Skin epidermis (tissue), 12 donors: Measurements from ENCODE around the gene ANKIB1.

Experiments
- H3K27ac ChIP-seq, 21 experiments: fragments of 200-600 bp; sonication (generic) in 11 of 21; one replicate each; pipeline ENCODE4 v1.5.0; 2020; ENCODE audit warnings: mild to moderate bottlenecking in 3 of 21, inconsistent platforms in 2 of 21, moderate library complexity in 2 of 21
- H3K4me3 ChIP-seq, 7 experiments: fragments of 200-600 bp; sonication (generic) in 2 of 7; one replicate each; pipeline ENCODE4 v1.5.0; 2020; ENCODE audit warnings: inconsistent platforms in 2 of 7, mild to moderate bottlenecking in 2 of 7, moderate library complexity in 1 of 7

The ANKIB1 gene

DNA sequence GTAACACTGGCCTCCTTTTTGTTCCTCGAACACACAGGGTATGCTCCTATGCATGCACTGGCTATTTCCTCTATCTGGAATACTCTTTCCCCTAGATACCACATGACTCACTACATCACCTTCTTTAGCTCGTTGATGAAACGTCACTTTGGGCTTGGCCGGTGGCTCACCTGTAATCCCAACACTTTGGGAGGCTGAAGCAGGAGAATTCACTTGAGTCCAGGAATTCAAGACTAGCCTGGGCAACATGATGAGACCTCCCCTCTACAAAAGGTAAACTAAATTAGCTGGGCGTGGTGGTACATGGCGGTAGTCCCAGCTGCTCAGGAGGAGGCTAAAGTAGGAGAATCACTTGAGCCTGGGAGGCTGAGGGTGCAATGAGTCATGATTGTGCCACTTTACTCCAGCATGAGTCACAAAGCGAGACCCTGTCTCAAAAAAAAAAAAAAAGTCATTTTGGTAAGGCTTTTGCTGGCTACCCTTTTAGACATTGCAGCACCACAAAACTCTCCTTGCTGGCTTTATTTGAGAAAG, 14.5 kb downstream of the ANKIB1 start:
- Histone ChIP-seq H3K4me3 (no peak overlapping the region), H3K27ac (no peak overlapping the region)

DNA sequence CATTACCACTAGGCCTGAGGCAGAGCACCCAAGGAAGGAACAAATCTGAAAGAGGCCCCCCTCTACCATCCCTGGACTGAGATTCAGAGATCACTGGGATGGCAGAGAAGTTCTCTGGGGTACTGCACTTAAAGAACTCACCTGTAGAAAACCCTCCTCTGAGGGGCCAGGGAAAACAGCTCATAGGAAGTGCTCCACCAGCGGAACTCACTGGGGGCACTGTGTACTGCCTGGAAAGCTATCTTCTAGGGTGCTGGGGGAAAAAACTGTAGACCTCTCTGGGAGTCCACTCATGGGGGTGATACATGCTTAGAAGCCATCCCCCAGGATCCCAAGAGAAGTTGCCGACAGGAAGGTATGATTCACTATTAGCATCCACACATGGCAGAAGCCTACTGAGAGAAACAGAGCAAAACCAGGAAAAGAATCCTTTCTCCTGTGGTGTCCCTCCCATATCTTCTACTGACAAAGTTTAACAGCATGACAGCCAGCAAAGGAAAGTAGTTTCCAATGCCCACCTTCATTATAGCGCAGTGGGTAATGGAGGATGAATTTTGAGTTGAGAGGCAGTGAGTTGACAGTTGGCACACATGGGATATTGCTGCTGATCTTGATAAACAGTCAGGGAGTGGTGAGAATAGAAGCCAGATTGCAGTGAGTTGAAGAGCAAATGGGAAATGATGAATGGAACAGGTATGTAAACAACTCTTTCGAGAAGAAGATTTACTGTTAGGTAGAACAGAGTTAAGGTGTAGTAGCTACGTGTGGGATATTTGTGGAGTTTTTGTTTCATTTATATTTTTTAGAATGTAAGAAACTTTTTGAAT, 20.9 kb downstream of the ANKIB1 start:
- no peak overlapping the region for H3K4me3 ChIP-seq
- H3K27ac ChIP-seq, result no peak overlapping the region

DNA sequence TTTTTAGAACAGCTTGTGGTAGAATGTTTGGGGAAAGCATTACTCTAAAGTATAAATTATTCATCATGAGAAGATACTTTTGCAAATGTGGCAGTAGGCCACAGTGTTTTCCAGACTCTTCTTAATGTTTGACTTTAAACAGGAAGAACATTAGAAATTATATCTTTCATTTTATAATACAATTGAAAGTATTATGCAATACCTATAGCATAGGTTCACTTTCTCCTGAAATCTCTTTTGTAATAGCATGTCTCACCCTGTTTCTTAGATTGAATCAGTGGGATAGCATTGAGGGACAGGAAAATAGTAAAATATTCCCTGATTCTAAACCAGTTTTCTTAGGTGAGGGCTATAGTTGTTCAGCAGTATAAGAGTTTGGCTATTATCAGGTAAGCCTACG, 23.1 kb downstream of the ANKIB1 start:
- Histone ChIP-seq H3K27ac (no peak overlapping the region), H3K4me3 (no peak overlapping the region)

GRCh38 chr7:92275327-92275726, 29.6 kb downstream of the ANKIB1 start:
- no peak overlapping the region for H3K27ac ChIP-seq
- H3K4me3 ChIP-seq, result no peak overlapping the region

DNA sequence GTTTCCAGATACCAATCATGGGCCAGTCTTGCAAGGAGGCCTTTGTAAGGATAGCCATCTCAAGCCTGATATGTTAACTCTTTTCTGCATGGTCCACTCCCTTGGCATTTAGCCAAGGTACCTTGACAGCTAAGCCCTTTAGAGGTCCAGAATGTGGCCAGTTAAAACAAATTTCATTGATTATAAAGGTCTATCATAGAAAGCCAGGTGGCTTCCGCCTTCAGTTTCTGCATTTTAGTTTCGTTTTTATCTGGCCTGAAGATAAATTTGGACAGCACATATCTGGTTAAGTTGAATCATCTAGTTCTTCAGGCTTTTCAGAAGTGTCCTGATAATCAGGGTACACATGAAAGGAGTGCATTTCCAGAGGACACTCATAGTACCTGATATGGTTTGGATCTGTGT, 30.7 kb downstream of the ANKIB1 start:
- Histone ChIP-seq H3K27ac (no peak overlapping the region), H3K4me3 (no peak overlapping the region)

DNA sequence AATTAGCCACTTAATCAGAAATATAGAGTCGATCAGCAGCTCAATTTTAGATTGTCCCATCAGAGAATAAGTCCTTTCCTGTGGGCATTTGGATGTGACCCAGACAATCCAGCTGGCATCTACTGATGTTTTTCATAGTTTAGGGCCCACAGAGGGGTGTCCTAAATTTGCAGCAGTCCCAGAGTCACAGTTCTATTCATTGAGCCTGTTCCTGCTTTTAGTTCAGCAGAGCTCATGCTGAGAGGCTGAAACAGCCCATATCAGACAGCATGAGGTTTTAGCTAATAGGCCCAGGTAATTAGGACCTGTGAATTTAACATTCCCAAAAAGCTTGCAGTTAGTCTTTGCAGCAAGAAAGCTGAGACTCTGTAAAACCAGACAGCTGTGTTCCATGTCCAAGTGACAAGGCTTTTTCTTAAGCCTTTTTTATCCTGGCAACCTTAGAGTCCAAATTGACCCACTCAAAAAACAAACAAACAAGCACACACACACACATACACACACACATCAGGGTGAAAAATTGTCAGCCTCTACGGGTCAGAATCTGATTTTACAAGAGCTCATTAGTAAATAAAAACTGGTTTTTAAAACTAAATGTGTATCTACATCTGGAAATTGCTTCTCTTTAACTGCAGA, 33.7 kb downstream of the ANKIB1 start:
- no peak overlapping the region for H3K27ac ChIP-seq
- H3K4me3 ChIP-seq, result no peak overlapping the region

GRCh38 chr7:92281031-92281430, 35.3 kb downstream of the ANKIB1 start:
- H3K27ac ChIP-seq, result no peak overlapping the region

DNA sequence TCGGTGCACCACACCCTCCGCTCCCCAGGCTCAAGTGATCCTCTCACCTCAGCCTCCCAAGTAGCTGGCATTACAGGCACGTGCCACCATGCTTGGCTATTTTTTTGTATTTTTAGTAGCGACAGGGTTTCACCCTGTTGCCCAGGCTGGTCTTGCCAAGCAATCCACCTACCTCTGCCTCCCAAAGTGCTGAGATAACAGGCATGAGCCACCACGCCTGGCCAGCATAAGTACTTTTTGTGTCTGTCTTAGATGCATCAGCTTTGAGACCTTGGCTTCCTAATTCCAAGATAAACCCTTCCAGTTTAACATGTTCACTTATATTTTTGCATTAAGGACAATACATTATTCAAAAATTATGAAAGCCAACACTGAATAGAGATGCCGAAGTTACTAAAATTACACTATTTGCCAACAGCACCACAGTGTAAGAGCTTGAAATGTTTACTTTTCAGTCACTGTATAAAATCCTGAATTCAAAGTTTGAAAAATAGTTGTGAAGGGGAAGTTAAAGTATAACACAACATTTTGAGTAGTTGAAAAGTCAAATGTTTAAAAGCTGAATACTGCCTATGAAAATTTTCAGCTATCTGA, 36.5 kb downstream of the ANKIB1 start:
- H3K27ac ChIP-seq, result no peak overlapping the region
- no peak overlapping the region for H3K4me3 ChIP-seq

More at GRCh38 chr7:92281031-92281430, 35.3 kb downstream of the ANKIB1 start:
- H3K4me3 ChIP-seq, result no peak overlapping the region

GRCh38 chr7:92282930-92283329, 37.2 kb downstream of the ANKIB1 start:
- Histone ChIP-seq H3K4me3 (no peak overlapping the region), H3K27ac (no peak overlapping the region)

GRCh38 chr7:92289321-92289720, 43.5 kb downstream of the ANKIB1 start:
- Histone ChIP-seq H3K4me3 (no peak overlapping the region), H3K27ac (no peak overlapping the region)

- no peak overlapping the region for H3K4me3 ChIP-seq
- no peak overlapping the region for H3K27ac ChIP-seq
These were observed 47.2 kb downstream of the ANKIB1 start for GRCh38 chr7:92292981-92293380.

GRCh38 chr7:92293896-92294590, 48.3 kb downstream of the ANKIB1 start:
- peak overlapping the region in 3 of 21 experiments; percentile 18 to 37 (median 28) for H3K27ac ChIP-seq
- no peak overlapping the region for H3K4me3 ChIP-seq

GRCh38 chr7:92295391-92295790, 49.6 kb downstream of the ANKIB1 start:
- no peak overlapping the region for H3K4me3 ChIP-seq

DNA sequence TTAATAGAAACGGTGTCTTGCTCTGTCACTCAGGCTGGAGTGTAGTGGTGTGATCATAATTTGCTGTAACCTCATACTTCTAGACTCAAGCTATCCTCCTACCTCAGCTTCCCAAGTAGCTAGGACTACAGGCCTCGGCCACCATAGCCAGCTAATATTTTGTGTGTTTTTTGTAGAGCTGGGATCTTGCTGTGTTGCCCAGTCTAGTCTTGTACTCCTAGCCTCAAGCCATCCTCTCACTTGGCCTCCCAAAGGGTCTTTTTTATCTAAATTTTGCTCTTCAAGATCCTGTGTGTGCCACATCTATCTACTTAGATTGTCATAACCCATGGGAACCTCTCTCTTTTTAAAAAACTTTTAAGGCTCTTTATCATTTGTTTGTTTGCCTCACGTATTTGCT, 50.5 kb downstream of the ANKIB1 start:
- Histone ChIP-seq H3K4me3 (no peak overlapping the region), H3K27ac (no peak overlapping the region)

More at GRCh38 chr7:92295391-92295790, 49.6 kb downstream of the ANKIB1 start:
- no peak overlapping the region for H3K27ac ChIP-seq

GRCh38 chr7:92296880-92297445, 51.2 kb downstream of the ANKIB1 start:
- Histone ChIP-seq H3K4me3 (no peak overlapping the region), H3K27ac (no peak overlapping the region)

GRCh38 chr7:92297736-92298135, 52.0 kb downstream of the ANKIB1 start:
- Histone ChIP-seq H3K27ac (no peak overlapping the region), H3K4me3 (no peak overlapping the region)

DNA sequence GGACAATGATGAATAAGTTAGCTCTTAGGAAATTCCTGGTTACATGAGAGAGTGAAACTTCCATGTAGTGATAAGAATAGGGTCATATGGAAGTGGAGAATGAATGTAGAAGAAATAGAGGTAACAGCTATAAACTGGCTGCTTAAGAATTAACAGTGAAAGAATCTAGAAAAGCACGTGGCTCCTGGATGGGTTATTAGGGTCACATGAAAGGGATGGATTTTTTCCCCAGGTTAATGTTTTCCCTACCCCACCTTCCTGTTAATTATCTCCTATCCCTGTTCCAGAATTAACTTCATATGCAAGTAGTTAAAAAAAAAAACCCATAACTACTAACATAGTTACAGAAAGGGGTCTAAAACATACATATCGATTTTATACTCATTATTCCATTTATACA, 58.0 kb downstream of the ANKIB1 start:
- H3K27ac ChIP-seq, result no peak overlapping the region

DNA sequence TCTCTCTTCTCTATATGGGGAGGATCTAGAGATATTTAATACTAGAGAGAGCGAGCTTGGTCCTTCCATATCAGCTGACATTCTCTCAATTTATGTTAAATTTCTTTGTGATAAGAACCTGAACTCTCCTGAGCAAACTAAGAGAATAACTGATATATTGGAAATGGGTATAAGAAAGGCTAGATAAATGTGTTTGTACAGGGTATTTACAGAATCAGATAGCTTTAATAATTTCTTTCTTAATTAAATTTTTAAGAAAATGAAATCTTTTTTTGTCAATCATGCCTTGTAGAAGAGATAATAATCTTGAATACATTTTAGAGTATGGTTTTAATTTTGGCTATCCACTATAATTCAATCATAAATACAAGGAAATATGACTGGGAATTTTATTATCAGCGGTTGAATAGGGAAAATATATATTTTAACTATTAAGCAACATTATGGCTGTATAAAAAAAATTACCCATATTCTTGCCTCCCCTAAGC, 58.7 kb downstream of the ANKIB1 start:
- H3K4me3 ChIP-seq, result no peak overlapping the region

More for the DNA sequence above, 58.0 kb downstream of the ANKIB1 start:
- no peak overlapping the region for H3K4me3 ChIP-seq

DNA sequence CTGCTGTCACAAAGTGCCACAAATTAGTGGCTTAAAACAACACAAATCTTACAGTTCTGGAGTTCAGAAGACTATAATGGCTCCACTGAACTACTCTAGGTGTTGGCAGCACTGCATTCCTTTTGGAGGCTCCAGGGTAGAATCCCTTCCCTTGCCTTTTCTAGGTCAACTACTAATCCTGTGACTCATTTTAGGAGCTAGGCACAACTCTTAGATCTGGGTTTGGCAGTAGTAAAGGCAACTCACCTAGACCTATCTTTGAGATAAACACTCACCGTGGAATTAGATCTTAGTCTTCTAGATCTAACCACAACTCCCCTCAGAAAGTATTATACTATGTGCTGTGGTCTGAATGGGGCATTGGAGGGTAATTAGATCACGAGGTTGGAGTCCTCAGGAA, 60.4 kb downstream of the ANKIB1 start:
- Histone ChIP-seq H3K4me3 (no peak overlapping the region), H3K27ac (peak overlapping the region in 1 of 21 experiments; percentile 10)

More for the DNA sequence above, 58.7 kb downstream of the ANKIB1 start:
- no peak overlapping the region for H3K27ac ChIP-seq

DNA sequence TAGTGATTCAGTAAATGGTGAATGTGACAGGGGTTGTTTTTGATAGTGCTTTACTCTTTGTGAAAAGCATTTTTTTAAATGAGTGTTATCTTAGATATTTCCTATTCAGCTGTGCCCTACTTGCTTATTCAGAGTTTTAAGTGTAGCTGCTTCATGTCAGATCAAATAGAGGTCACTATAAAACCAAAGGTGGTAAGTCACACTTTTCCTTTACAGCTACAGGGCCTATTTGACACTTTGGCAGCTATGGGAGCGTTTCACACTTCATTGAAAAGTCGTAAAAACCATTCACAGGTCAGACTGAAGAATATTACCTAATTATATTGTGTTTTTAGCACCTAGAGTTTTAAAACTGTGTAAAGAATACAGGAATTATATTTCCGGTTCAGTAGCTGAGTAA, 67.3 kb downstream of the ANKIB1 start:
- Histone ChIP-seq H3K27ac (no peak overlapping the region), H3K4me3 (no peak overlapping the region)
